ENCODE measurements around the gene AP2A2. TPM values are rescaled to one million over a fixed set of nuclear protein-coding genes. Genes with fewer than 3 reads are reported as not detected.

Gene AP2A2
- total RNA-seq, 2 experiments from 2014 or later: 24.9 to 43.0 TPM

- Histone ChIP-seq H3K4me3 (ENCODE audit: low read depth, low read length, poor library complexity, severe bottlenecking) (no peak overlapping the region), H3K4me1 (ENCODE audit: insufficient read depth, low read length, poor library complexity, severe bottlenecking) (peaks cover 27% of the 10 kb centered on the region), H3K9me2 (ENCODE audit: insufficient read depth, low read length) (no peaks in the 10 kb centered on the region), H3K27ac (ENCODE audit: low read depth, low read length, poor library complexity, severe bottlenecking) (no peak overlapping the region), H3K79me2 (ENCODE audit: insufficient read depth, low read depth, low read length) (peaks cover 19% of the 10 kb centered on the region), H2AFZ (ENCODE audit: low read length) (no peak overlapping the region), H3K4me2 (ENCODE audit: low read length) (no peak overlapping the region), H3K9me3 (ENCODE audit: low read length) (no peaks in the 10 kb centered on the region), H3K36me3 (ENCODE audit: insufficient read depth, low read length) (peaks cover 49% of the 10 kb centered on the region), H4K20me1 (ENCODE audit: insufficient read depth, low read length) (no peaks in the 10 kb centered on the region; the same call in 1 of the 2 replicates)
- CTCF ChIA-PET (ENCODE audit: unreplicated experiment): no interaction called here
- DNase-seq (ENCODE audit: low spot score): no peak
- TF ChIP-seq, protein P1, sequence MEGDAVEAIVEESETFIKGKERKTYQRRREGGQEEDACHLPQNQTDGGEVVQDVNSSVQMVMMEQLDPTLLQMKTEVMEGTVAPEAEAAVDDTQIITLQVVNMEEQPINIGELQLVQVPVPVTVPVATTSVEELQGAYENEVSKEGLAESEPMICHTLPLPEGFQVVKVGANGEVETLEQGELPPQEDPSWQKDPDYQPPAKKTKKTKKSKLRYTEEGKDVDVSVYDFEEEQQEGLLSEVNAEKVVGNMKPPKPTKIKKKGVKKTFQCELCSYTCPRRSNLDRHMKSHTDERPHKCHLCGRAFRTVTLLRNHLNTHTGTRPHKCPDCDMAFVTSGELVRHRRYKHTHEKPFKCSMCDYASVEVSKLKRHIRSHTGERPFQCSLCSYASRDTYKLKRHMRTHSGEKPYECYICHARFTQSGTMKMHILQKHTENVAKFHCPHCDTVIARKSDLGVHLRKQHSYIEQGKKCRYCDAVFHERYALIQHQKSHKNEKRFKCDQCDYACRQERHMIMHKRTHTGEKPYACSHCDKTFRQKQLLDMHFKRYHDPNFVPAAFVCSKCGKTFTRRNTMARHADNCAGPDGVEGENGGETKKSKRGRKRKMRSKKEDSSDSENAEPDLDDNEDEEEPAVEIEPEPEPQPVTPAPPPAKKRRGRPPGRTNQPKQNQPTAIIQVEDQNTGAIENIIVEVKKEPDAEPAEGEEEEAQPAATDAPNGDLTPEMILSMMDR (conservative IDR thresholded peaks at IDR 0.05; ENCODE audit: low read length): no peak
- TF ChIP-seq EZH2phosphoT487 (IDR thresholded peaks at IDR 0.05; ENCODE audit: borderline replicate concordance, low read depth, low read length): no peak
- POLR2A ChIA-PET: no interaction called here
- no TSS peak for BruUV-seq (replicated peaks)
- intact Hi-C loops (cut with micrococcal nuclease; ENCODE audit: unreplicated experiment): loop anchor here (5.0 kb wide), 1 partner anchor 59 kb away; no protein-coding TSS in a partner anchor
Observed at GRCh38 chr11:905952-906351, 19.7 kb upstream of the AP2A2 start.

- Histone ChIP-seq H3K4me3 (ENCODE audit: low read depth, low read length, poor library complexity, severe bottlenecking) (no peak overlapping the region), H3K27ac (ENCODE audit: low read depth, low read length, poor library complexity, severe bottlenecking) (peak overlapping the region; percentile 30), H3K9me3 (ENCODE audit: low read length) (no peaks in the 10 kb centered on the region), H3K4me2 (ENCODE audit: low read length) (peak overlapping the region; percentile 63), H3K4me1 (ENCODE audit: insufficient read depth, low read length, poor library complexity, severe bottlenecking) (peaks cover 35% of the 10 kb centered on the region), H3K36me3 (ENCODE audit: insufficient read depth, low read length) (peaks cover 36% of the 10 kb centered on the region), H4K20me1 (ENCODE audit: insufficient read depth, low read length) (no peaks in the 10 kb centered on the region; the same call in 1 of the 2 replicates), H2AFZ (ENCODE audit: low read length) (no peak overlapping the region), H3K79me2 (ENCODE audit: insufficient read depth, low read depth, low read length) (peaks cover 19% of the 10 kb centered on the region), H3K9me2 (ENCODE audit: insufficient read depth, low read length) (no peaks in the 10 kb centered on the region)
- peak; percentile 56 for DNase-seq (ENCODE audit: low spot score)
- no TSS peak for BruUV-seq (replicated peaks)
- ChIA-PET POLR2A (no interaction called here), CTCF (ENCODE audit: unreplicated experiment) (no interaction called here)
- TF ChIP-seq EZH2phosphoT487 (IDR thresholded peaks at IDR 0.05; ENCODE audit: borderline replicate concordance, low read depth, low read length): no peak
- TF ChIP-seq, protein P1 (conservative IDR thresholded peaks at IDR 0.05; ENCODE audit: low read length): no peak
- intact Hi-C loops (cut with micrococcal nuclease; ENCODE audit: unreplicated experiment): loop anchor here (5.0 kb wide), 1 partner anchor 60 kb away; no protein-coding TSS in a partner anchor
Observed at GRCh38 chr11:907668-908067, 18.0 kb upstream of the AP2A2 start.

GRCh38 chr11:908273-908672 is 17.4 kb upstream of the AP2A2 start:
- H4K20me1 ChIP-seq (ENCODE audit: insufficient read depth, low read length): no peaks in the 10 kb centered on the region; the same call in 1 of the 2 replicates
- peak overlapping the region; percentile 30 for H3K27ac ChIP-seq (ENCODE audit: low read depth, low read length, poor library complexity, severe bottlenecking)
- no TSS peak for BruUV-seq (replicated peaks)
- H3K79me2 ChIP-seq (ENCODE audit: insufficient read depth, low read depth, low read length): peaks cover 19% of the 10 kb centered on the region
- no peaks in the 10 kb centered on the region for H3K9me3 ChIP-seq (ENCODE audit: low read length)
- ChIA-PET CTCF (ENCODE audit: unreplicated experiment) (no interaction called here), POLR2A (no interaction called here)
- intact Hi-C loops (cut with micrococcal nuclease; ENCODE audit: unreplicated experiment): loop anchor here (5.0 kb wide), 1 partner anchor 61 kb away; no protein-coding TSS in a partner anchor
- peaks cover 31% of the 10 kb centered on the region for H3K36me3 ChIP-seq (ENCODE audit: insufficient read depth, low read length)
- DNase-seq (ENCODE audit: low spot score): no peak
- H3K4me3 ChIP-seq (ENCODE audit: low read depth, low read length, poor library complexity, severe bottlenecking): no peak overlapping the region
- peaks cover 35% of the 10 kb centered on the region for H3K4me1 ChIP-seq (ENCODE audit: insufficient read depth, low read length, poor library complexity, severe bottlenecking)
- peak overlapping the region; percentile 63 for H3K4me2 ChIP-seq (ENCODE audit: low read length)
- H3K9me2 ChIP-seq (ENCODE audit: insufficient read depth, low read length): no peaks in the 10 kb centered on the region
- H2AFZ ChIP-seq (ENCODE audit: low read length): no peak overlapping the region
- TF ChIP-seq EZH2phosphoT487 (IDR thresholded peaks at IDR 0.05; ENCODE audit: borderline replicate concordance, low read depth, low read length): no peak
- TF ChIP-seq, protein P1 (conservative IDR thresholded peaks at IDR 0.05; ENCODE audit: low read length): no peak

All from OCI-LY7 (cell line).